GM18861 (cell line): ENCODE results near the gene SPAG9.

Experiments
- ATAC-seq: cut with Tn5 transposase; IDR thresholded peaks from one replicate; pipeline ENCODE4 v1.9.1; 2021; ENCODE audit not compliant: unreplicated experiment

SPAG9 gene

GRCh38 chr17:51044976-51045375, 75.7 kb downstream of the SPAG9 start:
- no peak for ATAC-seq

GRCh38 chr17:51036084-51036483, 84.6 kb downstream of the SPAG9 start:
- ATAC-seq, result no peak

- ATAC-seq, result no peak
Observed at GRCh38 chr17:51035431-51035830, 85.2 kb downstream of the SPAG9 start.

- ATAC-seq, result no peak
Observed at GRCh38 chr17:51034800-51035199, 85.9 kb downstream of the SPAG9 start.

GRCh38 chr17:51032850-51033249, 87.8 kb downstream of the SPAG9 start:
- ATAC-seq, result no peak

- no peak for ATAC-seq
Observed at GRCh38 chr17:51029568-51030463, 90.9 kb downstream of the SPAG9 start.

- no peak for ATAC-seq
Observed at GRCh38 chr17:51029142-51029541, 91.5 kb downstream of the SPAG9 start.

GRCh38 chr17:51028176-51028863, 92.3 kb downstream of the SPAG9 start:
- ATAC-seq, result no peak

GRCh38 chr17:51018541-51018940, 102.1 kb downstream of the SPAG9 start:
- no peak for ATAC-seq

GRCh38 chr17:51017270-51017669, 103.4 kb downstream of the SPAG9 start:
- no peak for ATAC-seq

GRCh38 chr17:51016099-51016498, 104.6 kb downstream of the SPAG9 start:
- no peak for ATAC-seq

GRCh38 chr17:51015145-51015558, 105.5 kb downstream of the SPAG9 start:
- ATAC-seq, result no peak

- no peak for ATAC-seq
Observed at GRCh38 chr17:51014129-51014528, 106.5 kb downstream of the SPAG9 start.

GRCh38 chr17:51013322-51013721, 107.3 kb downstream of the SPAG9 start:
- no peak for ATAC-seq

GRCh38 chr17:51012538-51012937, 108.1 kb downstream of the SPAG9 start:
- ATAC-seq, result no peak

GRCh38 chr17:51010173-51010675, 110.4 kb downstream of the SPAG9 start:
- ATAC-seq, result no peak

- ATAC-seq, result no peak
Observed at GRCh38 chr17:51006601-51007000, 114.1 kb downstream of the SPAG9 start.

GRCh38 chr17:51005768-51006167, 114.9 kb downstream of the SPAG9 start:
- no peak for ATAC-seq

- no peak for ATAC-seq
Observed at GRCh38 chr17:51004249-51004648, 116.4 kb downstream of the SPAG9 start.

- ATAC-seq, result no peak
Observed at GRCh38 chr17:51000835-51001638, 119.6 kb downstream of the SPAG9 start.

GRCh38 chr17:50995668-50996067, 125.0 kb downstream of the SPAG9 start:
- no peak for ATAC-seq
